ENCODE measurements around the gene SLC7A8.

Gene SLC7A8

DNA sequence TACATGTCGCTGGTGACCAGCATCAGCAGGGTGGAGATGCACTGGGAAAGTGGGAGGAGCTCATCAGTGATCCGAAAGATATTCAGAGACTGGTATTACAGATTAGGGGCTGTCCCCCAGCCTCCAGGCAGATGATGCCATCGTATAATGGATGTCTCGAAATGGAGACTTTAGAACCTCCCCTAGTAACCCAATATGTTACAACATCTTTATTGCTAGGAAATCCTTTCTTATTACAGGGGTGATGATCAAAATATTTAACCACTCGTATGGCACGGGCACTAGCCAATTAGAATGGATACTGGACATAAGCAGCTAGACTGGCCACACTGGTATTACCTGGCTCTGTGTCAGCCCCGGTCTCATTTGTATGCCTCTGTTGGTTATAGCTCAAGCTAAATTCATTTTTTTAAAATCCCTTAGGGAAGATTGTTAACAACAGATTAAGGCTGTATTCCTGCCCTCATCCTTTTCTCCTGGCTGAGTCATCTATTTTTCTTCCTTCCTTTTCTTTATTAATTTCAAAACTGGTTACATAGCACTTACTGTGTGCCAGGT, 53.6 kb downstream of the SLC7A8 start:
- no peak for DNase-seq (ENCODE audit: low read depth)

DNA sequence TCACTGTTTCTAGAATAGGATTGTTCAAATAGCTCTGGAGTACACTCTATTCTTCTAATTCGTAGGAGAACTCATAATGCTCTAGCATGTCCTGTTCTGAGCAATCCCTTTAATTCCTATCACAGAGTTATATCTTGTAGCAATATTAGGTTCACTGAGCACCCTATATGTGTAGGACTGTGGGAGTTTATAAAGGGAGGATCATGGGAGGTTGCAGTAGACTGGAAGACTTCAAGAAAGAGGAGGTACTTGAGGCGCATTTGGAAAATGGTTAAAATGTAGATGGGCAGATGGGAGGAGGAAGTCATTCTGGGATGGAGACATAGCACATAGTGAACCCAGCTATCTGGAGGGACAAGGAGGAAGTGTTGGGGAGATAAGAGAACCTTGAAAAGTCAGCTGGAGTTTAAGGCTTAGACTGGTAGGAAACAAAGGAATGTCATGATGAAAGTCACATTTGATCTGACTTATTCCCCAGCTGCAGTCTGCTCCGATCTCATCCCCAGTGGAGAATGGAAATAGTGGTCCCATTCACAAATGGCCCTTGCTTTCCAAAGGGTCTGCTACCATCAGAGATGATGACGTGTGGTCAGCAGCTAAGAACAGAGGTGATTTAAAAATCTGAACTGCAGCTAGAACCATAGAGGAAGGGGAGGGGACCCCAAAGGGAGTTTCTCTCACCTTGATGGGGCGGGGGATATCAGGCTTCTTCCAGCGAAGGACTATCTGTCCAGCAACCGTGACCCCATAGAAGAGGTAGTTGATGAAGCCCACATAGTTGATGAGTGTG, 54.3 kb downstream of the SLC7A8 start:
- no peak for DNase-seq (ENCODE audit: low read depth)

DNA sequence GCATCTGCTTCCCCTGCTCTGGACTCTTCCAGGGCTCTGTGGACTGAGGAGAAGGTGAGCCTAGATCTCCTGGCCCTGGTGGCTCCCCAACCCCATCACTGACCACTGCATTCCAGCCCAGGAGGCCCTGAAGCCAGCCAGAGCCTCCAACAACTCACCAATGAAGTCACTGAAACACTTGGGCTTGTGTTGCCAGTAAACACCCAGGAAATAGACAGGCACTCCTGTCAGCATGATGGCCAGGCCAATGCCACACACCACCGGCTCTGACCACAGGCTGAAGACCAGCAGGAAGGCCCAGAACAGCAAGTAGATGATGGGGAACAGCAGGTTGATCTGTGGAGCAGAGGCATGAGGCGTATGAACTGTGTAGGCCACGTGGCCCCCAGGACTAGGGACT, 55.6 kb downstream of the SLC7A8 start:
- DNase-seq (ENCODE audit: low read depth), result no peak

DNA sequence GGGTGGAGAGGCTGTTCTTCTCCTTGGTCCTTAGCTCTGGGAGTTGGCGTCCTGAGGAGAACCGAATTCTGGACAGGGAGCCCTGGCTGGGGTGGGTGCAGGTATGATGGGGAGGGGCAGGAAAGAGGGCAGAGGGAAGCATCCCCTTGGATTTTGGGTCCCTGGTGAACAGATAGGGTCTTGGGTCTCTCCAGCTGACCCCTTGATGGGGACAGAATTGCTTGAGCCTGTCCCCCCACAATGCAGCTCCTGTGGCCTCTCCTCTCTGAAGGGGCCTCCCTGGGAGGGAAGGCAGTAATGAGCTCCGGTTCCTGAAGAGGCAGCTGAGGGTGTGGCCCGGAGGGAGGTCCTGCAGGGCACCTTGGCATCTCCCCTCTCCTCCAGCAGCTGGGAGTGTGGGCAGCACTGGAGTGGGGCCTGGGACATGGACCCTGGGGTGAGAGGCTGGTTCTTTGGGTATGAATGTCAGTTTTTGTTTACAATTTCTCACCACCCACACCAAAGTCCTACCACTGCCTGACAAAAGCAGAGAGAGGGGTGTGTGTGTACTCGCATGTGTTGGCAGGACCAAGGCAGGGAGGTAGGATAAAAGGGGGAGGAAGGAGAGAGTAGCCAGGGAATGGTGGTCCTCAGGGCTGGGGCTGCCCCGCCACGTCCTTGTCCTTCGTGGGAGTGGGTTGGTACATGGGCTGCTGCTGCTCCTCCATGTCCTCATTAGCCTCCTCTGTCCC, 56.7 kb downstream of the SLC7A8 start:
- no peak for DNase-seq (ENCODE audit: low read depth)

DNA sequence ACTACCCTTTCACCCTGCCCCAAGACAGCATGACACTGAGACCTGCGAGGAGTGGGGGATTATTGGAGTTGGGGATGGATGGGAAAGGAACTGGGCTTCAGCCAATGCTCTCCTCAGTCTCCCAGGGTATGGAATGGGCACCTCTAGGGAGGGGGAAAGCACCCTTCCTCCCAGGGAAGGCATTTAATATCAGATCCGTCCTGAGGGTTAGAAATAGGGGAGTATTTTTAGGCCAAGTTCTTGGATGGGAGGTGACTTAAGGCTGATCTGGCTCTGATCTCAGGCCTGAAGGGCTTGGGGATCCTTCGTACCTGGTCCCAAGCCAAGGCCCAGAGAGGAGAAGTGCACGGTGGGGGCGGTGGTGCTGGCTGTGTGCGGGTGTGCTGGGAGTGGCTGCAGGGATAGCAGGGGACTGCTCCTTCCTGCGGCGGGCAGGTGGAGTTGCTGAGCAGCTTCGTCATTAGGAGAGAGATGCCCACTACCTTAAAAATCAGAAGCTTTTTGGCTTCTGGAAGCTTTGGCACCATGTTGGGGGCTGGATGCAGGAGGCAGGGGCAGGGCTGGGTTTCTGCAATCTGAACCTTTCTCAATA, 57.4 kb downstream of the SLC7A8 start:
- DNase-seq (ENCODE audit: low read depth), result no peak

DNA sequence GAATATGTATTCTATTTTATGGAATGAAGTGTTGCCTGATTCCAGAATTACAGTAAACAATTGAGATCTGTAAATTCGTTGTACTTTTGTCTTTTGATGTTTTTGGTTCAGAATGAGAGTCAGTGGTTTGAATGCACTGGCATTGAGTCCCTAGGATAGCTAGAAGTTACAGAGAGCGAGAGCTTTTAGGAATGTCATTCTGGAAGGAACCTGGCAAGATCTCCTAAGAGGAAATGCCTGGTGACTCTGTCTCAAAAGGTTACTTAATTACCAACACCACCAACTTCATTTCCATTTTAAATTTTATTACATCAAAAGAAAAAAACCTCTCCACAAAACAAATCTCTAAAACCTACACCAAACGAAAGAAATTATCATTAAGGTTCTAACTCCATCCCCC, 58.4 kb downstream of the SLC7A8 start:
- DNase-seq (ENCODE audit: low read depth), result no peak

DNA sequence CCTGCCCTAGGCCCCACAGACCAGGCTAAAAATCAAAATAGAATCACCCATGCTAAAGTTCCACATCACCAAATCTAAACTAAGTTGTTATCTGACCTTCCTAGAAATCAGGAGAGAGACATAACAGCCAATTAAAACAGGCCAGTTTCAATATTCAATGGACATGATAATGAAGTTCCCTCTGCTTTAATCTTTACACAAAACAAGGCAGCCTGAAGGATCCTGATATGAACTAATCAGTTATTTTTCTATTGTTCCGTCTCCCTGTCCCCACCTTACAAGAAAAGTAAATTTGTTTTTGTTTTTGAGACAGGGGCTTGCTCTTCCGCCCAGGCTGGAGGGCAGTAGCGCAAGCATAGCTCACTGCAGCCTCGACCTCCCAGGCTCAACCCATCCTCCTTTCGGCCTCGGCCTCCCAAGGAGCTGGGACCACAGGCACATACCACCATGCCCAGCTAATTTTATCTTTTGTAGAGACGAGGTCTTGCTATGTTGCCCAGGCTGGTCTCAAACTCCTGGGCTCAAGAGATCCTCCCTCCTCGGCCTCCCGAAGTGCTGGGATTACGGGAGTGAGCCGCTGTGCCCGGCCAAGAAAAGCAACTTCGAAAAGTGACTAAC, 59.0 kb downstream of the SLC7A8 start:
- DNase-seq (ENCODE audit: low read depth), result no peak

DNA sequence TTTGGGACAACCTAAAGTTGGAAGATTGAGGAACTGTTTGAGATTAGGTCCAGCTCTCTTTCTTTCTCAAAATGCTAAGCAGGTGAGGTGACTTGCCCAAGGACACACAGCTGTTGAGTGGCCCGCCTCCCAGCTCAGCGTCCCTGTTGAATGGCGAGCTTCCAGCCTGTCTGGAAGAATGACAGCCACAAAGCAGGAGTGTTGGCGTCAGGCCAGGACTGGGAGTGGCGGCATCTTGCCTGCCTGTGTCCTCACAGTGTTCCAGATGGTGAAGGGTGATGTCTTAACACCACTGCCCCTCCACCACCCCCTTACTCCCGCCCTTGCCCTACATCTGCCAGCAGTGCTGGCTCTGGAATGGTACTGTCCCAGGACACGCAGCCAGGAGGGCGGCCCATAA, 60.0 kb downstream of the SLC7A8 start:
- no peak for DNase-seq (ENCODE audit: low read depth)

DNA sequence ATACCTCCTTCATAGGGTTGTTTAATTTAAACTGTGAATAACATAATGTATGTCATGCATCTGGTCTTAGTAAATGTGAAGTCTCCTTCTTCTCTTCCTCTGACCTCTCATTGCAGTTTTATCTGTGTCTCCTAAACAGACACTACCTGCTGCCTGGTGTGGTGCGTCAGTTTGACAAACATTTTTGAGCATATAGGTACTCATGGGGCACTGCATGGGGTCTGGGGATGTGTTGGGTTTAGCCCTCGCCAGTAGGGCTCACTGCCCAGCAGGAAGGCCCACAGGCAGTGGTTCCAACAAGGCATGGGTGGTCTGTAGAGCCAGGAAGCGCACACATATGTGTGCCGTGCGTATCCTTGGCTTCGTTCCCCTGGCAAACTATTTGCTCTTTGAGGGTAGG, 61.4 kb downstream of the SLC7A8 start:
- no peak for DNase-seq (ENCODE audit: low read depth)

DNA sequence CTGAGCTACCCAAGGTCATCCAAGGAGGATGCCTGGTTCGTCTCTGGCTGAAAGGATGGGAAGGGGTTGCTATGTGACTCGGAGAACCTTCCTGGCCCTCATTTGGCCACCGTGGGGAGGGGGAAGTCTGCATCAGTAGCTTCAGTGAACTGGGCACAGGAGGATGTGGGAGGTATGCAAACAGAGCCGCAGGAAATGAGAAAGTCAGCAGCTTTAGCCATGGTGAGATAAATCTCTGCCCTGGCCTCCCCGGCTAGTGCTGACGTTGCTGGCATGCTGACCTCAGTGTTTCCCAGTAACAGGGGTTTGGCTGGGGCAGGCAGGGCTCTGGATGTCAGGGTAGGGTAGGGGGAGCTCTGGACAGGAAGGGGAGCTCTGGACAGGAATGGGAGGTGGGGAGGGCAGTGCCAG, 62.1 kb downstream of the SLC7A8 start:
- no peak for DNase-seq (ENCODE audit: low read depth)

DNA sequence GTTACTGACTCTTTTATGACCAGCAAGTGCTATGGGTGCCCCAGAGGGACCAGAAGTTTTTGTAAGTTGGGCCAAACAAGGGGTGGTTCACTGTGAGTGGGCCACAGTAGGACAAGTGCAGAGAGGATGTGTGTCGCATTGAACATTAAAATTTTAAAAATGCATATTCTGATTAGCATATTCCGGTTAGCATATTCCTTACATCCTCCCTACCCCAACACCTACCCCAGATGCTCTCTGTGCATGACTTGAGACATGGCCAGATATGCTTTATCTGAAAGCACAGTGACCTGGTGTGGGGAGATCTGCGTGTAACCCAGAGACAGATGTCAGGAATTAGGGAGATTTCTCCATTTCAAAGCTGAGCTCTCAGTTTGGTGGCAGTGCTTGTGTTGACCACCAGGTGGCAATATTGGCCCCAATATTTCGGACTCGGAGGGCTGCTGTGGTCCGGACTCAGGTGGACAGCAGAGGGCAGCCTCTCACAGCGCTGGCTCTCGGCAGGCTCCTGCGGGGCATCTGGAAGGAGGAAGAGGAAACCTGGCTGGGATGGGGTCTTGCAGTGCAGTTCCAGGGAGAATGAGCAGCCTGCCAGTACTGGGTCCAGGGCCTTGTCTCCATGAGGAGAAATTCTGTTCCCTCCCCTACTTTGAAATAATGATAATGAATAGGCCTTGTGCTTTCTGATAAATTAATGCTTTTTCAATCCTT, 62.8 kb downstream of the SLC7A8 start:
- DNase-seq (ENCODE audit: low read depth), result peak; percentile 64

DNA sequence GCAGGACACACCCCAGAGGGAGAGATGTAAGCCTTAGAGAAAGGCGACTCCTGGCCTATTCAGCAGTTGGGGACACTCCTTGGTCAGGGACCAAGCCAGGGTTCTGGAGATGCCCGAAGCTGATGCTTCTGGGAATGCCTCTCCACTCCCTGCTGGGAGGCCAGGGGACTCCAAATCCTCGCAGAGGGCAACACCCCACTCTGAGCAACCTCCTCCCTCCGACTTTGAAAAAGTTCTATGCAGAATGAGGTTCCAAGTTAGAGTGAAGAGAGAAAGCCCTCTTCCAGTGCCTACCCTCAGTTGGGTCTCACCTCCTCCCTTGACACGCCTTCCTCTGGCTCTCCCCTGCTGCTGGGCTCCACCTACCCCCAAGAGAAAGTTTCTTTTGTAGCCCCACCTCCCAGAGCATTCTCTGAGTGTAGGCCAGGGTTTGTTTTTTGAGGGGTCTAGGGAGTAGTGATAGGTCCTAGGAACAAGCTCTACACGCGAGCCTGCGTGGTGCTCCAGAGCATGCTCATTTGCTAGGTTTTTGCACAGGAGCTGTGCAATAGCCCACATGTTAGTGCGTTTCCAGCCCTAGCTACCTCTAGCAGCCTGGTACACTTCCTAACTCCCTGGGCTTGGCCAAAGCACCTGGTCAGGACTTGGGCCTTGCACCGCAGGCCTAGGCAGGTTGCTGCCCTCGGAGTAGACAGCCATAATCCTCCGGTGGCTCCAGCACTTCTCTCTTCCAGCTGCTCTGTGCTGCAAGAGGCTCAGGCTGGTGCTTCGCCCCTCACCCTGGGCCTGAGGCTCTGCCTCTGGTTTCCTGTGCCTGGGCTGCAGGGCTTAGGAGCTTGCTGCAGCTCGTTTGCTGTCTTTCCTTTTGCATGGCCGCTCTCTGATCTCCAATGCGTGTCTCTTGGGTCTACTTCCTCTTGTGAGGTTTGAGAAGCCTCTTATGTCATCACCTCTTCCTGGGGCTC, 63.8 kb downstream of the SLC7A8 start:
- DNase-seq (ENCODE audit: low read depth), result no peak

DNA sequence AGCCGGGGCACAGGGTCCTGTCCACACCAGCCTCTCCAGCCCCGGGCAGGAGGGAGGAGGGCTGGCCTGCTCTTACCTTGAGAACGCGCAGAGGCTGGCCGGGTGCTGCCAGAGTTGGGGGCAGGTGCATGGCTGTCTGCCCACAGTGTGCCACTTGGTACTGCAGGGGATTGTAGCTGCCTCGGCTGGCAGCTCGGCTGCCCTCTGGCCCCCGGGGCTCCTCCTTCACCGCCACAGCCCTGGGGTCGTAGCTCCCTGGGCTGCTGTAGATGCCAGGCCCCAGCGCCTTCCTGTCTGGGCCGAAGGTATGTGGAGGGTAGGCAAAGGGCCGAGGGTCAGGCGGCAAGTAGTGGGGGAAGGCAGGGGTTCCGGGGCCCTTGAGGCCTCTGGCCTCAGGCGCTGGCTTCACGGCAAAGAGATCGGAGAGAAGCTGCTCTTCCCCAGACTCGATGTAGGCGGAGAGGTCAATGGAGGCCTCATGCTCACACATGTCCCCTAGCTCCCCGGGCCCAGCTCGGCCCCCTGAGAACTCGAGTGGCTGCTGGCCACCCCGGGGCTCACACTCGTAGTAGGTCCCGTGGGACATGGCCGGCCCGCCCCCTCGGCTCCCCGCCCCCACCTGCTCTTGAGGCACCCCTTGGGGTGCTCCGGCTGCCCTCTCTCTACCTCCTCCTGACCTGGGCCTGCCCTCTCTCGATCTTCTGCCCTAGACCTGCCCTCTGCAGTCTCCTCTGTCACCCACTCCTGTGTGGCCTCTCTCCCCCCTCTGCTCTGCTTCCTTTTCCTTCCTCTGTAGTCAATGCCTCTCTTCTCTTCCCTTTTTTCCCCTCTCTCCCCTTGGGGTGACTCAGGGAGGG, 64.7 kb downstream of the SLC7A8 start, which contains the start of gene CEBPE:
CEBPE (minus strand) TSS at position 750 of the 857 bp plus-strand sequence; CDS start at position 586, 164 bp downstream.
- no peak for DNase-seq (ENCODE audit: low read depth)

DNA sequence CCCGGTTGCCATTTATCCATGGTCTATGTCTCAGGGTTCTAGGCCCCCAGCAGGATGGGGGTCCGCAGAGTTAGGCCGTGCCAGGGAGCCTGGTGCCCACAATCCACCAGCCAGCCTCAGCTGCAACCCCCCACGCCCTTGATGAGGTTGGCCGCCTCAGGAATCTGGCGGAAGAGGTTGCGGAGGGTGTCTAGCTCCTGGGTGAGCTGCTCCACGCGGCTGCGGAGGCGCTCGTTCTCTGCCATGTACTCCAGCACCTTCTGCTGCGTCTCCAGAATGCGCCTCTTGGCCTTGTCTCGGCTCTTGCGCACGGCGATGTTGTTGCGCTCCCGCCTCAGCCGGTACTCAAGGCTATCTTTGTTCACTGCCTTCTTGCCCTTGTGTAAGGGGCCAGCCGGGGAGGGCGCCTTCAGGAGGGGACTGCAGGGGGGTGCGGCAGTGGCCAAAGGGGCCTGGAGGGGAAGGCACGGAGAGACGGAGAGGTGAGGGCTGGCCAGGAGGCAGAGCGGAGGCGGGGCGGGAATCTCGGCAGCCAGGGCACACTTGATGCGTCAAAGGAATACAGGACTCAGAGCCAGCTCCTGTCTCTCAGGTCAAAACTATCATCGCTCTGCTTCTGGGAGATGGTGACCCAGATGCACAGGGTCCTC, 66.0 kb downstream of the SLC7A8 start:
- DNase-seq (ENCODE audit: low read depth), result no peak

DNA sequence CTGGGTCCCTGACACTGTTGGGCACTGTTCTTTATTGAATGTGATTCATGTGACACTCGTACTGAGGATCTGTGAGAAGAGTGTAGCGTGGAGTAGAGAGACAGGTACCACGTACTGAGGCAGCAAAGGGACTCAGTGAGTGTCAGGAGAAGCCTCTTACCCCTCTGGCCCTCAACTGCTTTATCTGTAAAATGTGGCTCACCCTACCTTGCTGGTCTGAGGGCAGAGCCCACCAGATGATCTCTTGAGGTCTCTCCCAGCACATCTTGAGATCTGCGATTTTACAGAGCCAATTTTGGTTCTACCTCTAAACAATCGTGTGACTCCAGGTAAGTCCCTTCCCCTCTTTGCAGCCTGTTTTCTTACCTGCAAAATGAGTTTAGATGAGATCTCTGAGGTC, 67.5 kb downstream of the SLC7A8 start:
- DNase-seq (ENCODE audit: low read depth), result no peak

DNA sequence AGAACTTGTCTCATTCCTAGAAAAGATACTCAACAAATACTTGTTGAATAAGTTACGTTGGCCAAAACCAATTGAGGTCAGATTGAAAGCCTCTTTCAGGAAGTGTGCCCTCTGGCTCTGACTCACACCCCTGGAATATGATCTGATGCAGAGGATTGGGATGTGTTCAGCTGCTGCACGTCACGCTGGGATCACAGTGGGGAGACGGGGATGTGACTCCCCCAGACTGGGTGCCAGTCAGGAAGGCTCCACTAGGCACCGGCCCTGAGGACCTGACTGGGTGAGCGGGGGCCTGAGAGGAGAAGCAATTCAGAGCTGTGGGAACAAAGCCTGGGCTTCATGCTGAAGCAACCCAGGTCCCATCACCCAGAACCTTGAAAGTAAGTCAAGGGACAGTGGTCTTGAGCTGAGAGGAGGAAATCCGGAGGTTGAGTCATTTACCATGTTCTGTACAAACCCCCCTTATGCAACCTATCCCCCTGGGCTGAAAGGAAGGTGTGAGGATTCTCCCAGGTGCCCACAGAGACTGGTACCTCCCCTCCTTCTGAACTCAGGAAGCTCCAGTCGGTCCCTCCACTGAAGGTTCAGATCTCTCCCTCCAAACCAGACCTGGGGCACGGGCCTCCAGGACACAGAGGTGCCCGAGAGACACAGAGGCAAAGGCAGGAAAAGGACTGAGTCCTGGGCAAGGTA, 68.3 kb downstream of the SLC7A8 start:
- DNase-seq (ENCODE audit: low read depth), result peak; percentile 99

DNA sequence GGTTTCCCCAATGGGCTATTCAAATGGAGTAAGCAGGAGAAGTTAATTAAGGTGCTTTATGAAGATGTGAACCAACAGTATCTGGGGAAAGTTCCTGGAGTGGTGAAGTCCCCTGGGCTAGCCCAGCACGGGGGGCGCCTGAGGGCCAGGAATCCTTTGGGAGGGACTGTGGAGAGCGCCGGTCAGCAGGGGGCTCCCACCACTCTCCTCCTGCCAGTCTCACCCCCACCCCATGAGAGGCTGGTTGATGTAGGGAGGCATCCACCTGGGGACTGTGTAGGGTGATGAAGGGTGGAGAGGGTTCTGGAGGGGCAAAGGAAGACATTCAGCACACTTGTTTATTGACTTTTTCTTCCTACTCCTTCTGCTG, 68.8 kb downstream of the SLC7A8 start:
- no peak for DNase-seq (ENCODE audit: low read depth)

DNA sequence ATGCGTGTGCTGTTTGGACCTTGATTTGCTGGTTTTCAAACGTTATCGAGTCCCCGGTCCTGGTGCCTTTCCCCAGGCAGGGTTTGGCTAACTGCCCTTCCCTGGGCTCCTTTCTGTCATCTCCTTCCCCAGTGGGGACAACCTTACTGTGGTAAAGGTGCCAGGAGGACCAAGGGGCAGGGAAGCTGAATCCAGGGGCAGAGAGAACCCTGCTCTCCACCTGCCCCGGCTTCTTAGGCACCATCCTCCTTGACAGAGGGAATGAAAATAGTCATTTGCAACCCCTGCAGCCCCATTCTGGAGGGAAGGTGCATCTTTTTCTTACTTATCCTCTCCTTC, 69.4 kb downstream of the SLC7A8 start:
- no peak for DNase-seq (ENCODE audit: low read depth)
